IPS DF 6.9 (cell line): ENCODE measurements around the gene VANGL1.

Source experiments
- DNase-seq: peaks from one replicate; pipeline ENCODE4 v3.0.0-alpha.2; 2013; ENCODE audit warnings: low read depth, low spot score
- H3K27ac ChIP-seq: one replicate; pipeline ENCODE4 v1.5.1; 2013; ENCODE audit warnings: low read length, control low read depth
- H3K27me3 ChIP-seq: 2 replicates; pipeline ENCODE4 v1.6.1; 2013; ENCODE audit warnings: mild to moderate bottlenecking, low read length; ENCODE audit not compliant: control insufficient read depth, insufficient read depth
- H3K36me3 ChIP-seq: 2 replicates; pipeline ENCODE4 v1.6.1; 2013; ENCODE audit warnings: low read length; ENCODE audit not compliant: control insufficient read depth, insufficient read depth
- H3K4me1 ChIP-seq: 2 replicates; pipeline ENCODE4 v1.6.1; 2013; ENCODE audit warnings: low read length; ENCODE audit not compliant: control insufficient read depth, insufficient read depth
- H3K4me3 ChIP-seq: 2 replicates; pipeline ENCODE4 v1.5.1; 2013; ENCODE audit warnings: mild to moderate bottlenecking, low read length
- H3K9me3 ChIP-seq: 2 replicates; pipeline ENCODE4 v1.6.1; 2013; ENCODE audit warnings: low read length, inconsistent platforms; ENCODE audit not compliant: control insufficient read depth, insufficient read depth
- WGBS: extraction: QIAGEN DNeasy Blood & Tissue Kit; methylation state at CpG from one replicate; pipeline ENCODE4 v1.1.7; 2013; ENCODE audit warnings: mixed read lengths, missing lambda C conversion rate; ENCODE audit not compliant: insufficient read length, insufficient coverage; 5-methylcytosine and 5-hydroxymethylcytosine counted together

The VANGL1 gene

DNA sequence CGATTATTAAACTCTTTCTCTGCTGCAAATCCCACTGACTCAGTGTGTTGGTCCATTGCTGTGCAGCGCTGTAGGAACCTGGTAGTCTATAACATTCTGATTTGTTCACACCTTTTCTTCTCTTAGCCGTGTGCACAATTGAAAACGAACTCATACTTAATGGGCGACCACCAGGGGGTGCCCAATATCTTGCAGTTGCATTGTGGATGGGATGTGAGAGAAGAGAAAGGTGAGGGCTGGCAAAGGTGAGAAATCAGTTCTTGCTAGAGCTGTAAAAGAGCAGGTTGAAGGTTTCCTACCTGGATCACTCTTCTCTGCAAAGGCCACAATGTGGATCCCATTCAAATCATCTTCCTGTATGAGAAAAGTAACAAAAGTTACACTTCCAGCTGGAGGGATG, 75.8 kb downstream of the VANGL1 start:
- H3K9me3 ChIP-seq = no peaks in the 10 kb centered on the region
- no peak overlapping the region for H3K4me3 ChIP-seq
- no peaks in the 10 kb centered on the region for H3K27me3 ChIP-seq
- no peak overlapping the region for H3K27ac ChIP-seq
- H3K4me1 ChIP-seq = no peaks in the 10 kb centered on the region
- DNase-seq = peak; percentile 33
- WGBS = no CpG with 5 or more reads among the region's 5 CpGs
- no peaks in the 10 kb centered on the region for H3K36me3 ChIP-seq

DNA sequence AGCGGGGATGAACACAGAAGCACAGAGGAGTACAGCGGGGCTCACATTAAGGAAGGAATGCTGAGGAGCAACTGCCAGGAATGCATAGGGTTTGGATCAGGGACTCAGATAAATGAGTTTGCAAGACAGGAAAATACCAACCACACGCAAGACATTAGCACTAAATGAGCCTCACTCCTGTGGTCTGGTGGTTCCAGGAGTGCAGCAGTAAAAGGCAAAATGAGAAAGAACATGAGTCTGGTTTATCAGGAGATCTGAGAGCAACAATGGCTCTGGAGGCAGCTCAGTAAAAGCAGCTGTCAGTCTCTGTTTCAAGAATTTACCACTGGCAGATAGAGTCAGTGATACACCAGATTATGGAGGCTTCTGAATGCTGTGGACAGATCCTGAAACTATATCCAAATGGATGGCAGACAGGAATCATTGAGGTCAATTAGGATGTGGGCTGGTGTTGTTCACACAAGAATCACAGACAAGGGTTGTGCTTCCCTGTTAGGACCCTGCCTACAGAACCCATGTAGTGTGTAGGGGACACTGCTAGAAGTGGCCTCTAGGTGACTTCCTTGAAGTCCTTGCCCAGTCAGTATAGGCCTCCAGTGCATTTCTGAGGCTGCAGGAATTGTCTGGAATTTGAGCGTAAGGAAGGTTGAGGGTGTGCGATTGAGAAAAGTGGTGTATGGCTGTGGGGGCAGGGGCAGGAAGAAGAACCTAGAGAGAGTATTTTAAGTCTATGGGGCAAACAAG, 76.4 kb downstream of the VANGL1 start:
- Histone ChIP-seq H3K27ac (no peak overlapping the region), H3K36me3 (no peaks in the 10 kb centered on the region), H3K27me3 (no peaks in the 10 kb centered on the region), H3K4me3 (no peak overlapping the region), H3K4me1 (no peaks in the 10 kb centered on the region), H3K9me3 (no peaks in the 10 kb centered on the region)
- WGBS = 100% methylated on average over 2 of the region's 5 CpGs
- DNase-seq = no peak

DNA sequence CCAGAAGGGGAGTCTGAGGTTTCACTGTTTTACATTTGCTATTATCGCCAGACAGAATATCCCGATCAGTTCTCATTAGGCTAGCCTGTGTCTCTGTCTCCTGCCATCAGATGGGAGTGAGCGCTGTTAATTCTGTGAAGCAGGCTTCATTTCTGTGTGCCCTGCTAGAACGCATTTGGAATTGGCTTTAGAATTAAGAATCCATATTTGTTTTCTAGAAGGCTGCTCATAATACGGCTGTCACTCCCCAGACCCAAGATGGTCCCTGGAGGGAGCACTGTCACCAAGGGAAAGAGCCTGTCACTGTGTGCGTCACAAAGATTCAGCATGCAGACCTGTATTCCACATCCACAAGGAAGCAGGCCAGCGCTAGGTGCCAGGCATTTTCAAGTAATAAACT, 77.5 kb downstream of the VANGL1 start:
- WGBS = no CpG with 5 or more reads among the region's 7 CpGs
- H3K9me3 ChIP-seq = no peaks in the 10 kb centered on the region
- H3K4me3 ChIP-seq = no peak overlapping the region
- no peak overlapping the region for H3K27ac ChIP-seq
- no peaks in the 10 kb centered on the region for H3K27me3 ChIP-seq
- H3K4me1 ChIP-seq = no peaks in the 10 kb centered on the region
- no peaks in the 10 kb centered on the region for H3K36me3 ChIP-seq
- DNase-seq = no peak

DNA sequence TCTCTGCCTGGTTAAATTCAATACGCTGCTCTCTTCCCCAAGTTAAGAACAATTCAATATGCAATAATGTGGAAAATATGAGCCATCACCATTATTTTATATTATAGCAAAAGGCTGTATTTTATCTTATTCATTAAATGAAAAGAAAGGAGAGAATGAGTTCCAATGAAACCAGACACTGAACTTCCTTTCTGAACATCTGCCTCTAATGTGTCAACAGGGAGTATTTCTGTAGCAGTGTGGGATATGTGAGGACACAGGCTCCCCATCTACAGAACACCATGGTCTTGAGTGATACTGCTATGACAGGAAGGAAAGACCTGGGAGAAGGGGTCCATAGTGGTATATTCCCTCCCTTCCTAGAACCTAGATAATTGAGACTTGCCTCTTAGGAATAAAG, 80.5 kb downstream of the VANGL1 start:
- H3K9me3 ChIP-seq = no peaks in the 10 kb centered on the region
- H3K36me3 ChIP-seq = no peaks in the 10 kb centered on the region
- H3K4me1 ChIP-seq = no peaks in the 10 kb centered on the region
- DNase-seq = no peak
- no peak overlapping the region for H3K27ac ChIP-seq
- no peak overlapping the region for H3K4me3 ChIP-seq
- no peaks in the 10 kb centered on the region for H3K27me3 ChIP-seq
- WGBS = no CpG with 5 or more reads among the region's 1 CpG

DNA sequence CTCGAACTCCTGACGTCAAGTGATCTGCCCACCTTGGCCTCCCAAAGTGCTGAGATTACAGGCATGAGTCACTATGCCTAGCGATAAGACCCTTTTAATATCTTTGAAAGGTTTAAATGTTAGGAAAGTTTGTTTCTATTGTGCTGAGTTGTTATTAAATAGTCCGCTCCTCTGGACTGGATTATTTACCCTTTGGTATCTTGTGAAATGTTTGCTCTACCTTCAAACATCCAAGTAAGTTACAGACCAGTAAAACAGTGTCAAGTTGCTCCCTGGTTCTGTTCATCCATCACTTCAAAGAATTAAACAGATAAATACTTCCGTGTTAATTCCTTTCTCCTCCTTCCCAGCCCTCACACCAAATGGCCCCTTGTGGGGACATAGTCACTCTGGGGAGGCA, 82.0 kb downstream of the VANGL1 start:
- Histone ChIP-seq H3K4me3 (no peak overlapping the region), H3K27me3 (no peaks in the 10 kb centered on the region), H3K9me3 (no peaks in the 10 kb centered on the region), H3K27ac (no peak overlapping the region), H3K4me1 (no peaks in the 10 kb centered on the region), H3K36me3 (no peaks in the 10 kb centered on the region)
- DNase-seq = no peak
- no CpG with 5 or more reads among the region's 5 CpGs for WGBS

DNA sequence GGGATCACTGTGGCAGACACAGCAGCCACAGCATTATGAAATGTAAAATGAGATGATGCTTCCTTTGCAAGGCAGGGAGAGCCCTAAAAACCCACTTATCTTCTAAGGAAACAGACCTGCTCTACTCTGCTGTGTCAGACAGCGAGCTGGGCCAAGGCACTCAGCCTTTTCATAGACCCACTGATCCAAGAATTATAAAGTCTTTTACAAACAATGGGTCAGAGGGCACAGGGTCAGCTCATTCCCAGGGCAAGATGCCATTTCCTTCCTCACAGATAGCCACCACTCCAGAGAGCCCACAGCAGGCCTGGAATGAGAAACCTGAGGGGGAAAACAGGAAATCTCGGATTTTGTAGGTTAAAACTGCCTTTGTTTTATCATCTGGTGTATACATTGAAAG, 83.8 kb downstream of the VANGL1 start:
- no peak for DNase-seq

DNA sequence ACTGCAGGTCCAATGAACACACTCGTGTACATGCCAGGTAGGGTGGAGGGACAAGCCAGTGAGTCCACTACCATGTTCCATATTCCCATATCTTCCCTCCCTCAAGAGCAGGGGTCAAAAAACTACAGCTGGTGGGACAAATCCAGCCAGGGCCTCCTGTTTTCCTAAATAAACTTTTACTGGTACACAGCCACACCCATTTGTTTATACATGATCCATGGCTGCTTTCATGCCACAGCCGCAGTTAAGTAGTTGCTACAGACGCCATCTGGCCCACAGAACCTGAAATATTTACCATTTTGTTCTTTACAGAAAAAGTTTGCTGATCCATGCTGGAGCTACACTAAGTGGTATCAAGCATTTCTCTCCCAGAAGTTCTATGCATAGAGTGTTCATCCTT, 84.4 kb downstream of the VANGL1 start:
- Histone ChIP-seq H3K9me3 (no peaks in the 10 kb centered on the region), H3K4me3 (no peak overlapping the region), H3K27ac (no peak overlapping the region), H3K27me3 (no peaks in the 10 kb centered on the region), H3K4me1 (no peaks in the 10 kb centered on the region), H3K36me3 (no peaks in the 10 kb centered on the region)
- DNase-seq = no peak
- WGBS = no CpG with 5 or more reads among the region's 3 CpGs

More for the DNA sequence above, 83.8 kb downstream of the VANGL1 start:
- H3K9me3 ChIP-seq = no peaks in the 10 kb centered on the region
- H3K4me3 ChIP-seq = no peak overlapping the region
- WGBS = no CpG with 5 or more reads among the region's 2 CpGs
- no peaks in the 10 kb centered on the region for H3K27me3 ChIP-seq
- no peaks in the 10 kb centered on the region for H3K4me1 ChIP-seq
- H3K27ac ChIP-seq = no peak overlapping the region
- H3K36me3 ChIP-seq = no peaks in the 10 kb centered on the region

DNA sequence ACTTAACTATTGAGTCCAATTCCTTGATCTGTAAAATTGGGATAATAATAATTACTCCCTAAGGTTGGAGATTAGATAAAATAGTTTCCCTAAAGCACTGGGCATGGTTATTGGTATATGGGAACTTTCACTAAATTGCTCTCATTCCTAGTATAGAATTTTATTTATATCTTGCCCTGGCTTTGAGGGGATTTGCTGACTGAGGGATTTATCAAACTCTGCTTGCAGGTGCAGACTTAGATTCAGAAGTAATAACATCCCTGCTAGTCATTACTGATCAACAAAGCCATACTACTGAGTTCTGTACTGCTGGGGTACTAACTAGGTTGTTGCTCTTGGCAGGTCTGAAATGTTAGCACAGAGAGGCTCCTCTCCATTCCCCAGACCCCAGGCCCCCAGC, 84.8 kb downstream of the VANGL1 start:
- DNase-seq = no peak
- Histone ChIP-seq H3K36me3 (no peaks in the 10 kb centered on the region), H3K4me1 (no peaks in the 10 kb centered on the region), H3K4me3 (no peak overlapping the region), H3K27me3 (no peaks in the 10 kb centered on the region), H3K27ac (no peak overlapping the region), H3K9me3 (no peaks in the 10 kb centered on the region)

DNA sequence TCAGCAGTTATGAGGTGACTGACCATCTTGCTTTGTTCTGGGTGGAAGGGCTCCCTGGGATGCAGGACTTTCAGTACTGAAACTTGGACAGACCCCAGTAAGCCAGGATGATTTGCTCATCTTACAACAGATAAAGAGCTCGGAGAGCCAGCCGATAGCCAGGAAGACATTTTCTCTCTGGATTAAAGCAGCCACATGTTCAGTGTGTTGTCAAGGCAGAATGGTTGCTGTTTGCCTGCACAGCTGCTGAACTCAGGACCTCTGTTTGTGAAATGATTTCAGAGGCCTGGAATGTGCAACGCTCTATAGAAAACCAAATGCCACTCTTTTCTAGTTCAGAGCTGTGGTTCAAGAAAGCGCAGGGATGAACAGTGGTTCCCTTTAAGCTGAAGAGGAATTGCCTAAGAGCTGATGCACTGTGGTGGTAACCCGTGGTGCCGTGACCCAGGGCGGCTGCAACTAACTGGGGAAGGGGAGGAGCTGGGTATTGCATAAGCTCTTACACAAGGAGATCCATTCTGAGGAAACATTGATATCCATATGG, 86.0 kb downstream of the VANGL1 start:
- Histone ChIP-seq H3K4me1 (no peaks in the 10 kb centered on the region), H3K4me3 (no peak overlapping the region), H3K27me3 (no peaks in the 10 kb centered on the region), H3K27ac (no peak overlapping the region), H3K9me3 (no peaks in the 10 kb centered on the region), H3K36me3 (no peaks in the 10 kb centered on the region)
- DNase-seq = no peak
- no CpG with 5 or more reads among the region's 7 CpGs for WGBS

DNA sequence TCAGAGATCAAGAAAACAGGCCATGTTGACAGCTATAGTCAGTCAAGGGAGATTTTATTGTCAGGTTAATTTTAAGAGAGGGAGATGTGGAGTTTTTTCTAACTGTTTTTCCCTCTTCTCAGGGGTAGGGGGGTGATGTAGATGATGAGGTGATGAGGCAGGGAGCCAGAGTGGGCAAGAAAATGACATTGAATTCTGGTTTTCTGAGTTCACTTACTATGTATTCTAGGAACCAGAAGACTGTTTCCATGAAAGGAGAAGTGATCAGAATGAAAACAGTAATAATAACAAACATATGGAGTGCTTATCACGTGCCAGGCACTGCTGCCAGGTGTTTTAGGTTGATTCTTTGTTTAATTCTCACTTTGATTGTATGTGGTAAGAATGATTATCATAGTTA, 86.6 kb downstream of the VANGL1 start:
- no CpG with 5 or more reads among the region's 1 CpG for WGBS
- Histone ChIP-seq H3K36me3 (no peaks in the 10 kb centered on the region), H3K9me3 (no peaks in the 10 kb centered on the region), H3K27me3 (no peaks in the 10 kb centered on the region), H3K4me3 (no peak overlapping the region), H3K27ac (no peak overlapping the region), H3K4me1 (no peaks in the 10 kb centered on the region)
- DNase-seq = no peak

DNA sequence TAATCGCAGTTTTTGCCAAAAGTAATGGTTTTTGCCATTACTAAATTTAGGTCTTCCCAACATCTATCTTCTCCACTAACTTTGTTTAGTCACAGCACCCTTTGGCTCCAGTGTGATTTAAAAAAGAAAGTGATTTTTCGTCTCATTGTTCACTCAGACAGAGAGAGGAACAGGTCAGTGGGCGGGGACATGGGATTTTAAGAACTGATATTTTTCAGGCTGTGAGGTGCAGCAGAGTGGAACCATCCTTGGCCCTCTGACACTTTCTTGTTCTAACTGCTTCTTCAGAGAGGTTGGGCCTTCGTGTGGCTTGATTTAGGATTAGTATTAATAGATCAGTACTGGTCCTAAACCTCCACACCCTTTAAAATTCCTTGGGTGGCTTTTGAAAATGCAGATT, 88.0 kb downstream of the VANGL1 start:
- no peak overlapping the region for H3K27ac ChIP-seq
- no CpG with 5 or more reads among the region's 4 CpGs for WGBS
- H3K4me1 ChIP-seq = no peaks in the 10 kb centered on the region
- no peaks in the 10 kb centered on the region for H3K27me3 ChIP-seq
- no peaks in the 10 kb centered on the region for H3K36me3 ChIP-seq
- no peaks in the 10 kb centered on the region for H3K9me3 ChIP-seq
- no peak overlapping the region for H3K4me3 ChIP-seq
- no peak for DNase-seq
